ENCODE results near the gene SALL2. TPM values are rescaled to one million over a fixed set of nuclear protein-coding genes. Genes with fewer than 3 reads are reported as not detected.

SALL2 gene
- total and polyA plus RNA-seq, 7 experiments from 2014 or later, result 2.3 to 8.3 (median 4.2) TPM

- Mint-ChIP-seq H3K27ac (peak overlapping the region in 6 of 9 donors; percentile 17 to 84 (median 42)), H3K27me3 (no peaks in the 10 kb centered on the region), H3K9me3 (no peaks in the 10 kb centered on the region), H3K36me3 (peaks cover under 1 to 29% (median 16%) of the 10 kb centered on the region in 5 donors), H3K4me1 (peaks cover 27 to 50% (median 39%) of the 10 kb centered on the region in 7 donors), H3K4me3 (no peak overlapping the region)
- DNase-seq (no peak), ATAC-seq (no peak)
- Histone ChIP-seq H3K9me3 (ENCODE audit: control insufficient read depth in 2 of 3, low read length in 3 of 3) (no peaks in the 10 kb centered on the region), H3K27me3 (ENCODE audit: control insufficient read depth in 2 of 2, insufficient read depth in 2 of 2, low read length in 2 of 2) (no peaks in the 10 kb centered on the region), H3K36me3 (ENCODE audit: control insufficient read depth in 2 of 3, insufficient read depth in 3 of 3, low read length in 3 of 3) (peaks cover 8 to 63% (median 12%) of the 10 kb centered on the region in 3 experiments), H3K4me3 (ENCODE audit: low read length) (no peak overlapping the region), H3K27ac (ENCODE audit: low read depth, low read length) (no peak overlapping the region), H3K4me1 (ENCODE audit: control insufficient read depth in 2 of 2, insufficient read depth in 2 of 2, low read length in 2 of 2) (peaks cover 4 to 13% of the 10 kb centered on the region in 2 donors)
- intact Hi-C loops (cut with micrococcal nuclease), result no loop called here
- ChIA-PET CTCF (interaction anchor here (0.7 to 1.4 kb wide), 4 partner anchors 8 to 45 kb away, joined by 3 to 7 read pairs (median 3); partner anchors contain the start of genes CHD8 and METTL3), POLR2A (interaction anchor here (0.6 to 3.4 kb wide), 6 partner anchors 10 to 431 kb away, joined by 3 to 15 read pairs (median 3); partner anchors contain the start of genes CHD8, METTL3 and SALL2)
Measured at GRCh38 chr14:21501568-21501967, 24.6 kb downstream of the SALL2 start.

GRCh38 chr14:21498540-21499526, 27.3 kb downstream of the SALL2 start:
- POLR2A ChIA-PET, result interaction anchor here (0.6 to 1.9 kb wide), 9 partner anchors 10 to 62 kb away, joined by 3 to 20 read pairs (median 4); partner anchors contain the start of genes METTL3, SALL2 and TOX4
- peaks cover 3 to 41% (median 20%) of the 10 kb centered on the region in 5 donors for H3K36me3 Mint-ChIP-seq
- CTCF ChIA-PET, result interaction anchor here (0.6 to 4.3 kb wide), 13 partner anchors 9 to 1678 kb away, joined by 3 to 96 read pairs (median 6); partner anchors contain the start of genes METTL3 and SALL2
- Histone ChIP-seq H3K27me3 (ENCODE audit: control insufficient read depth in 2 of 2, insufficient read depth in 2 of 2, low read length in 2 of 2) (no peaks in the 10 kb centered on the region), H3K4me1 (ENCODE audit: control insufficient read depth in 2 of 2, insufficient read depth in 2 of 2, low read length in 2 of 2) (peaks cover 4 to 8% of the 10 kb centered on the region in 2 donors), H3K9me3 (ENCODE audit: control insufficient read depth in 2 of 3, low read length in 3 of 3) (no peaks in the 10 kb centered on the region), H3K36me3 (ENCODE audit: control insufficient read depth in 2 of 3, insufficient read depth in 3 of 3, low read length in 3 of 3) (peaks cover 12 to 86% (median 18%) of the 10 kb centered on the region in 3 experiments), H3K4me3 (ENCODE audit: low read length) (no peak overlapping the region), H3K27ac (ENCODE audit: low read depth, low read length) (peak overlapping the region; percentile 52)
- peak overlapping the region in 8 of 10 donors; percentile 2 to 39 (median 24) for H3K4me3 Mint-ChIP-seq
- DNase-seq (peak in 7 of 9 donors; percentile 35 to 68 (median 61)), ATAC-seq (peak; percentile 87)
- H3K27me3 Mint-ChIP-seq, result no peaks in the 10 kb centered on the region
- intact Hi-C loops (cut with micrococcal nuclease), result loop anchor here (1.0 to 2.0 kb wide), 4 partner anchors 12 to 58 kb away; partner anchors contain the start of genes METTL3 (in 2 of the 2), CHD8 (in 1 of the 2) and TOX4 (in 1 of the 2)
- no peaks in the 10 kb centered on the region for H3K9me3 Mint-ChIP-seq
- peak overlapping the region; percentile 56 to 90 (median 79) for H3K27ac Mint-ChIP-seq
- H3K4me1 Mint-ChIP-seq, result peaks cover 14 to 39% (median 28%) of the 10 kb centered on the region in 7 donors

- no peak for ATAC-seq
- intact Hi-C loops (cut with micrococcal nuclease), result loop anchor here in 1 of 2 donors (1.0 kb wide), 1 partner anchor 19 kb away; the partner anchor contains the start of gene TOX4
- Mint-ChIP-seq H3K9me3 (no peaks in the 10 kb centered on the region), H3K4me1 (peaks cover 14 to 28% (median 26%) of the 10 kb centered on the region in 7 donors), H3K27ac (peak overlapping the region in 1 of 9 donors; percentile 45), H3K27me3 (no peaks in the 10 kb centered on the region), H3K4me3 (no peak overlapping the region), H3K36me3 (peaks cover 7 to 49% (median 27%) of the 10 kb centered on the region in 5 donors)
- H3K27ac ChIP-seq (ENCODE audit: low read depth, low read length), result no peak overlapping the region
- no peak overlapping the region for H3K4me3 ChIP-seq (ENCODE audit: low read length)
- H3K9me3 ChIP-seq (ENCODE audit: control insufficient read depth in 2 of 3, low read length in 3 of 3), result no peaks in the 10 kb centered on the region
- H3K36me3 ChIP-seq (ENCODE audit: control insufficient read depth in 2 of 3, insufficient read depth in 3 of 3, low read length in 3 of 3), result peaks cover 4 to 85% (median 17%) of the 10 kb centered on the region in 3 experiments
- no peak for DNase-seq
- H3K4me1 ChIP-seq (ENCODE audit: control insufficient read depth in 2 of 2, insufficient read depth in 2 of 2, low read length in 2 of 2), result peaks cover 4 to 8% of the 10 kb centered on the region in 2 donors
- no peaks in the 10 kb centered on the region for H3K27me3 ChIP-seq (ENCODE audit: control insufficient read depth in 2 of 2, insufficient read depth in 2 of 2, low read length in 2 of 2)
- POLR2A ChIA-PET, result no interaction called here
- CTCF ChIA-PET, result interaction anchor here (0.7 kb wide), 1 partner anchor 28 kb away, joined by 8 read pairs; no protein-coding TSS in a partner anchor
Measured at GRCh38 chr14:21496453-21496852, 29.7 kb downstream of the SALL2 start.

- H3K9me3 ChIP-seq (ENCODE audit: control insufficient read depth in 2 of 3, low read length in 3 of 3), result no peaks in the 10 kb centered on the region
- H3K36me3 Mint-ChIP-seq, result peaks cover 7 to 49% (median 24%) of the 10 kb centered on the region in 5 donors
- no peaks in the 10 kb centered on the region for H3K27me3 ChIP-seq (ENCODE audit: control insufficient read depth in 2 of 2, insufficient read depth in 2 of 2, low read length in 2 of 2)
- no peak for ATAC-seq
- peaks cover 4 to 83% (median 17%) of the 10 kb centered on the region in 3 experiments for H3K36me3 ChIP-seq (ENCODE audit: control insufficient read depth in 2 of 3, insufficient read depth in 3 of 3, low read length in 3 of 3)
- no peak for DNase-seq
- POLR2A ChIA-PET, result interaction anchor here (0.6 to 1.2 kb wide), 4 partner anchors 13 to 480 kb away, joined by 3 to 5 read pairs (median 4); partner anchors contain the start of gene METTL3
- no peaks in the 10 kb centered on the region for H3K27me3 Mint-ChIP-seq
- H3K4me3 Mint-ChIP-seq, result no peak overlapping the region
- intact Hi-C loops (cut with micrococcal nuclease), result no loop called here
- H3K4me3 ChIP-seq (ENCODE audit: low read length), result no peak overlapping the region
- peak overlapping the region in 2 of 9 donors; percentile 6 to 53 for H3K27ac Mint-ChIP-seq
- no peak overlapping the region for H3K27ac ChIP-seq (ENCODE audit: low read depth, low read length)
- H3K9me3 Mint-ChIP-seq, result no peaks in the 10 kb centered on the region
- H3K4me1 ChIP-seq (ENCODE audit: control insufficient read depth in 2 of 2, insufficient read depth in 2 of 2, low read length in 2 of 2), result peaks cover 4 to 8% of the 10 kb centered on the region in 2 donors
- CTCF ChIA-PET, result interaction anchor here (0.7 to 1.9 kb wide), 4 partner anchors 16 to 67 kb away, joined by 3 to 6 read pairs (median 4); partner anchors contain the start of gene METTL3
- peaks cover 14 to 22% (median 17%) of the 10 kb centered on the region in 7 donors for H3K4me1 Mint-ChIP-seq
Measured at GRCh38 chr14:21494902-21495762, 31.0 kb downstream of the SALL2 start.

GRCh38 chr14:21486640-21487087, 39.5 kb downstream of the SALL2 start:
- no peaks in the 10 kb centered on the region for H3K27me3 Mint-ChIP-seq
- Histone ChIP-seq H3K27me3 (ENCODE audit: control insufficient read depth in 2 of 2, insufficient read depth in 2 of 2, low read length in 2 of 2) (no peaks in the 10 kb centered on the region), H3K4me1 (ENCODE audit: control insufficient read depth in 2 of 2, insufficient read depth in 2 of 2, low read length in 2 of 2) (no peaks in the 10 kb centered on the region), H3K36me3 (ENCODE audit: control insufficient read depth in 2 of 3, insufficient read depth in 3 of 3, low read length in 3 of 3) (peaks cover 0 to 38% (median 9%) of the 10 kb centered on the region in 3 experiments), H3K9me3 (ENCODE audit: control insufficient read depth in 2 of 3, low read length in 3 of 3) (no peaks in the 10 kb centered on the region), H3K4me3 (ENCODE audit: low read length) (no peak overlapping the region), H3K27ac (ENCODE audit: low read depth, low read length) (no peak overlapping the region)
- peak overlapping the region in 2 of 9 donors; percentile 14 to 29 for H3K27ac Mint-ChIP-seq
- ChIA-PET CTCF (no interaction called here), POLR2A (interaction anchor here (0.8 to 1.0 kb wide), 2 partner anchors 24 to 30 kb away, joined by 3 to 4 read pairs; partner anchors contain the start of genes CHD8 and METTL3)
- peaks cover 5 to 21% (median 6%) of the 10 kb centered on the region in 5 donors for H3K36me3 Mint-ChIP-seq
- no peak for DNase-seq
- no peak overlapping the region for H3K4me3 Mint-ChIP-seq
- no peak for ATAC-seq
- intact Hi-C loops (cut with micrococcal nuclease), result no loop called here
- H3K4me1 Mint-ChIP-seq, result peaks cover 0 to 18% (median 11%) of the 10 kb centered on the region in 7 donors
- no peaks in the 10 kb centered on the region for H3K9me3 Mint-ChIP-seq
